HCT116 (cell line): Measurements from ENCODE around the gene SCGB1C2. TPM values are rescaled to one million over a fixed set of nuclear protein-coding genes. Genes with fewer than 3 reads are reported as not detected.

ENCODE experiments used
- ATAC-seq: fragments of 200-7000 bp; cut with Tn5 transposase; 2 replicates; pipeline ENCODE4 v1.9.1; 2020; ENCODE audit warnings: mild to moderate bottlenecking, moderate library complexity
- BruUV-seq: library from RNA; stranded (reverse); fragments of 400-500 nt; replicated peaks from 2 replicates; lab custom pipeline; 2021; lab: Mats Ljungman, UMichigan
- CTCF ChIA-PET: fragments of 300-600 bp; sonication (Branson Sonifier 250); formaldehyde crosslinking; loops from one replicate; lab custom pipeline; 2021; ENCODE audit warnings: antibody characterized with exemption; lab: Charles Lee
- POLR2A ChIA-PET: fragments of 300-600, 350-600 bp; sonication (Branson Sonifier 250); formaldehyde crosslinking; loops from one replicate; lab custom pipeline; 2021; ENCODE audit warnings: antibody characterized with exemption; lab: Charles Lee
- RAD21 ChIA-PET, 2 experiments: fragments of 300-600 bp; sonication (Branson Sonifier 250); formaldehyde crosslinking; loops; one replicate each; lab custom pipeline; 2023; ENCODE audit warnings: low total read pairs in 2 of 2; ENCODE audit not compliant: uncharacterized antibody in 2 of 2, unreplicated experiment in 2 of 2, low non-redundant PET in 1 of 2; lab: Charles Lee
- DNase-seq: peaks from one replicate; pipeline ENCODE4 v3.0.0-alpha.2; 2010; ENCODE audit warnings: low read depth, low spot score
- H2AFZ ChIP-seq: fragments of 200-600 bp; shearing (Covaris generic), sonication (generic); 2 replicates; pipeline ENCODE4 v1.6.1; 2017; ENCODE audit warnings: low read depth, mixed run types, mixed read lengths, antibody characterized with exemption, low read length; ENCODE audit not compliant: poor library complexity, severe bottlenecking
- H3K27ac ChIP-seq: 2 replicates; pipeline ENCODE4 v1.5.1; 2012; ENCODE audit warnings: low read depth, low read length
- H3K27me3 ChIP-seq: fragments of 200-600 bp; sonication (generic); 2 replicates; pipeline ENCODE4 v1.6.1; 2016; ENCODE audit warnings: mixed run types, low read length, mixed read lengths; ENCODE audit not compliant: insufficient read depth
- H3K36me3 ChIP-seq, 2 experiments: fragments of 200-500 bp in 1 of 2; fragments of 200-600 bp in 1 of 2; sonication (Bioruptor generic) in 1 of 2; sonication (generic) in 1 of 2; 2 replicates each; pipeline versions ENCODE4 v1.5.1 to v1.6.1; 2014 to 2016; ENCODE audit warnings: low read length in 2 of 2, inconsistent platforms in 1 of 2, mixed read lengths in 1 of 2, mixed run types in 1 of 2; ENCODE audit not compliant: insufficient read depth in 2 of 2, control insufficient read depth in 1 of 2
- H3K4me1 ChIP-seq, 2 experiments: fragments of 200-600 bp in 1 of 2; sonication (generic) in 1 of 2; 2 replicates each; pipeline versions ENCODE4 v1.5.1 to v1.6.1; 2012 to 2017; ENCODE audit warnings: low read length in 2 of 2, inconsistent platforms in 1 of 2, mild to moderate bottlenecking in 1 of 2, mixed read lengths in 1 of 2, mixed run types in 1 of 2, moderate library complexity in 1 of 2; ENCODE audit not compliant: insufficient read depth in 2 of 2, control insufficient read depth in 1 of 2
- H3K4me2 ChIP-seq: fragments of 200-600 bp; sonication (generic); 2 replicates; pipeline ENCODE4 v1.6.1; 2017; ENCODE audit warnings: mixed run types, low read length, mixed read lengths
- H3K4me3 ChIP-seq, 2 experiments: fragments of 200-600 bp in 1 of 2; sonication (generic) in 1 of 2; replicated peaks in 1 of 2; 2 replicates each; pipeline ENCODE4 v1.5.1; 2011 to 2016; ENCODE audit warnings: low read length in 2 of 2, control low read depth in 1 of 2, low read depth in 1 of 2, mild to moderate bottlenecking in 1 of 2, mixed read lengths in 1 of 2, mixed run types in 1 of 2
- H3K79me2 ChIP-seq: fragments of 200-600 bp; sonication (generic); 2 replicates; pipeline ENCODE4 v1.6.1; 2017; ENCODE audit warnings: mild to moderate bottlenecking, mixed run types, low read length, moderate library complexity, mixed read lengths; ENCODE audit not compliant: insufficient read depth
- H3K9ac ChIP-seq: fragments of 200-600 bp; sonication (generic); 2 replicates; pipeline ENCODE4 v1.6.1; 2016; ENCODE audit warnings: low read length, mixed read lengths
- H3K9me2 ChIP-seq: fragments of 200-600 bp; sonication (generic), shearing (Covaris generic); 2 replicates; pipeline ENCODE4 v1.6.1; 2017; ENCODE audit warnings: mixed run types, mild to moderate bottlenecking, moderate library complexity; ENCODE audit not compliant: insufficient read depth
- H3K9me3 ChIP-seq, 2 experiments: fragments of 200-500 bp in 1 of 2; fragments of 200-600 bp in 1 of 2; sonication (Bioruptor generic) in 1 of 2; sonication (generic) in 1 of 2; 2 replicates each; pipeline ENCODE4 v1.6.1; 2014 to 2017; ENCODE audit warnings: low read length in 2 of 2, mixed read lengths in 2 of 2, inconsistent platforms in 1 of 2, low read depth in 1 of 2, mild to moderate bottlenecking in 1 of 2, mixed run types in 1 of 2, moderate library complexity in 1 of 2; ENCODE audit not compliant: control insufficient read depth in 1 of 2, insufficient read depth in 1 of 2
- H4K20me1 ChIP-seq: fragments of 200-600 bp; sonication (generic), shearing (Covaris generic); 2 replicates; pipeline ENCODE4 v1.6.1; 2017; ENCODE audit warnings: mixed run types, mild to moderate bottlenecking, moderate library complexity; ENCODE audit not compliant: insufficient read depth
- ATF3 ChIP-seq: IDR thresholded peaks from 2 replicates; pipeline ENCODE4 v1.6.1; 2012
- CBX3 ChIP-seq: IDR thresholded peaks from 2 replicates; pipeline ENCODE4 v1.6.1; 2012; ENCODE audit warnings: low read depth
- EZH2 ChIP-seq: fragments of 200-600 bp; sonication (generic); IDR thresholded peaks from 2 replicates; pipeline ENCODE4 v1.6.1; 2017; ENCODE audit warnings: antibody characterized with exemption, mixed run types
- EZH2phosphoT487 ChIP-seq: fragments of 200-600 bp; IDR thresholded peaks from 2 replicates; pipeline ENCODE4 v1.6.1; 2018; ENCODE audit warnings: antibody characterized with exemption, borderline replicate concordance
- POLR2A ChIP-seq: IDR thresholded peaks from 2 replicates; pipeline ENCODE4 v1.7.0; 2011; ENCODE audit warnings: borderline replicate concordance; ENCODE audit not compliant: insufficient read depth, insufficient read length; ENCODE audit errors: extremely low read depth
- TCF7L2 ChIP-seq: IDR thresholded peaks from 2 replicates; pipeline ENCODE4 v1.7.0; 2011; ENCODE audit warnings: borderline replicate concordance, inconsistent platforms; ENCODE audit not compliant: insufficient read depth, insufficient read length; ENCODE audit errors: extremely low read depth
- ZFX ChIP-seq: fragments of 450-650 bp; IDR thresholded peaks from 2 replicates; pipeline ENCODE4 v1.6.1; 2017
- intact Hi-C: fragments of 100-400 bp; cut with micrococcal nuclease; formaldehyde crosslinking; loops from 2 replicates; pipeline ENCODE4 v1.10.0; 2022
- total RNA-seq: library from RNA; stranded (reverse); gene quantifications from one replicate; pipeline ENCODE4 v1.2.1, GENCODE V29; 2021; ENCODE audit not compliant: unreplicated experiment
- TF ChIP-seq, protein P1 (sequence below): IDR thresholded peaks from 2 replicates; pipeline ENCODE4 v1.6.1; 2012; ENCODE audit warnings: low read depth

Gene SCGB1C2
- total RNA-seq, 1 experiment from 2014 or later: not detected

DNA sequence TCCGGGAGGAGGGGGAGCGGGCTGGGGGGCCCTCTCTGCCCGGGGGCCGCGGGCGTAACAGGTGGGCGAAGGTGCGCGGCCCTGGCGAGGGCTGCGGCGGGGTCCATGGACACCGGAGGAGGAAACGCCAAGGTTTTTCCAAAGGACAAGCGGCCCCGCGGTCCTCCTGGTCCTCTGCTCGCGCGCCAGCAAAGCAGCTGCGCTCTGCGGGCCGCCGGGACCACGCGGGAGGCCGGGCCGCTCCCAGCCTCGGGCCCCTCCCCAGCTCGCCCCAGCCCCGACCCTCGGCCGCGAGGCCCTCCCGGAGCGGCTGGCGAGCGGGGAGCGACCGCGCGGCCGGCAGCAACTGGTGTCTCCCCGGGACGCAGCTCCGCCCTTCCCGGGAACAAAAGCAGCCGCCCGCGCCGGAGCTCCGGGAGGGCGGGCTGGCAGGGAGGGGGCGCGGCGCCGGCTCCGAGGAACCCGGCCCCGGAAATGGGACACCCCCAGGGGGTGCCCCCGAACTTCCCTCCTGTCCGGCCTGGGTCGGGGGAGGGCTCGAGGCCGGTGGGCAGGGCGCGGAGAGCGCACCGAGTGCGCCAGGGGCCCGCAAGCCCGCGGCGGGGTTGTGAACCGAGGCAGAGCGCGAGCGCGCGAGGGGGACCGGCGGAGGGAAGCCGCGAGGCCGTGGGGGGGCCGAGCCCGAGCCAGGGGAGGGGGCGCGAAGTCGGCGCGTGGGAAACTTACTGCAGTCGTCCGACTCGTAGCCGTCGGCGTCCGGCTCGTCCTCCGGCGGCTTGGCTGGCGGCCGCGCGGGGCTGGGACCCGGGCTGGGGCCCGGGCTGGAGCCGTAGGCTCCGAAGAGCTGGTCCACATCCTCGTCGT is 43.2 kb downstream of the SCGB1C2 start:
- peak; percentile 50 for ATAC-seq

More for the DNA sequence above, 43.2 kb downstream of the SCGB1C2 start:
- no TSS peak for BruUV-seq
- DNase-seq: no peak
- H3K36me3 ChIP-seq: no peaks in the 10 kb centered on the region
- peaks cover 22 to 27% of the 10 kb centered on the region in 2 experiments for H3K4me1 ChIP-seq
- H4K20me1 ChIP-seq: no peaks in the 10 kb centered on the region
- H3K9ac ChIP-seq: peak overlapping the region; percentile 75
- peak; percentile 50; the same call in 1 of the 2 replicates for TF ChIP-seq ZFX
- no peak for TF ChIP-seq EZH2
- TF ChIP-seq, protein P1, sequence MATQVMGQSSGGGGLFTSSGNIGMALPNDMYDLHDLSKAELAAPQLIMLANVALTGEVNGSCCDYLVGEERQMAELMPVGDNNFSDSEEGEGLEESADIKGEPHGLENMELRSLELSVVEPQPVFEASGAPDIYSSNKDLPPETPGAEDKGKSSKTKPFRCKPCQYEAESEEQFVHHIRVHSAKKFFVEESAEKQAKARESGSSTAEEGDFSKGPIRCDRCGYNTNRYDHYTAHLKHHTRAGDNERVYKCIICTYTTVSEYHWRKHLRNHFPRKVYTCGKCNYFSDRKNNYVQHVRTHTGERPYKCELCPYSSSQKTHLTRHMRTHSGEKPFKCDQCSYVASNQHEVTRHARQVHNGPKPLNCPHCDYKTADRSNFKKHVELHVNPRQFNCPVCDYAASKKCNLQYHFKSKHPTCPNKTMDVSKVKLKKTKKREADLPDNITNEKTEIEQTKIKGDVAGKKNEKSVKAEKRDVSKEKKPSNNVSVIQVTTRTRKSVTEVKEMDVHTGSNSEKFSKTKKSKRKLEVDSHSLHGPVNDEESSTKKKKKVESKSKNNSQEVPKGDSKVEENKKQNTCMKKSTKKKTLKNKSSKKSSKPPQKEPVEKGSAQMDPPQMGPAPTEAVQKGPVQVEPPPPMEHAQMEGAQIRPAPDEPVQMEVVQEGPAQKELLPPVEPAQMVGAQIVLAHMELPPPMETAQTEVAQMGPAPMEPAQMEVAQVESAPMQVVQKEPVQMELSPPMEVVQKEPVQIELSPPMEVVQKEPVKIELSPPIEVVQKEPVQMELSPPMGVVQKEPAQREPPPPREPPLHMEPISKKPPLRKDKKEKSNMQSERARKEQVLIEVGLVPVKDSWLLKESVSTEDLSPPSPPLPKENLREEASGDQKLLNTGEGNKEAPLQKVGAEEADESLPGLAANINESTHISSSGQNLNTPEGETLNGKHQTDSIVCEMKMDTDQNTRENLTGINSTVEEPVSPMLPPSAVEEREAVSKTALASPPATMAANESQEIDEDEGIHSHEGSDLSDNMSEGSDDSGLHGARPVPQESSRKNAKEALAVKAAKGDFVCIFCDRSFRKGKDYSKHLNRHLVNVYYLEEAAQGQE: no peak
- TF ChIP-seq ATF3: no peak
- TF ChIP-seq EZH2phosphoT487: no peak
- TF ChIP-seq CBX3: no peak
- TF ChIP-seq POLR2A: no peak
- peak; percentile 73 for TF ChIP-seq TCF7L2
- H3K4me2 ChIP-seq: peak overlapping the region; percentile 86
- H3K9me2 ChIP-seq: no peaks in the 10 kb centered on the region
- POLR2A ChIA-PET: no interaction called here
- H3K27ac ChIP-seq: peak overlapping the region; percentile 68
- RAD21 ChIA-PET: interaction anchor here in 1 of 2 experiments (0.6 kb wide), 1 partner anchor 19 kb away, joined by 3 read pairs; no protein-coding TSS in a partner anchor
- H3K9me3 ChIP-seq: no peaks in the 10 kb centered on the region
- peaks cover 8% of the 10 kb centered on the region; the same call in 1 of the 2 replicates for H3K79me2 ChIP-seq
- intact Hi-C loops: no loop called here
- CTCF ChIA-PET: no interaction called here
- no peak overlapping the region for H2AFZ ChIP-seq
- no peaks in the 10 kb centered on the region for H3K27me3 ChIP-seq
- H3K4me3 ChIP-seq: peak overlapping the region; percentile 46 to 72
